Left hindlimb (tissue), 1 donor: Measurements from ENCODE around the gene DLGAP1.
A peak's percentile ranks its signal among the peaks of the same experiment; 100 is the strongest.

ENCODE experiments used
- DNase-seq: peaks from one replicate; pipeline ENCODE4 v3.0.0-alpha.2; 2018

Gene DLGAP1

GRCh38 chr18:3510024-3510423, 945.1 kb downstream of the DLGAP1 start:
- no peak for DNase-seq

GRCh38 chr18:3508576-3509549, 946.2 kb downstream of the DLGAP1 start:
- DNase-seq, result no peak

GRCh38 chr18:3504637-3505036, 950.5 kb downstream of the DLGAP1 start:
- no peak for DNase-seq

- DNase-seq, result no peak
Measured at GRCh38 chr18:3502650-3503049, 952.5 kb downstream of the DLGAP1 start.

GRCh38 chr18:3500016-3500415, 955.1 kb downstream of the DLGAP1 start:
- no peak for DNase-seq

- DNase-seq, result no peak
Measured at GRCh38 chr18:3499501-3499900, 955.6 kb downstream of the DLGAP1 start.

- peak; percentile 46 for DNase-seq
Measured at GRCh38 chr18:3498698-3499471, 956.2 kb downstream of the DLGAP1 start.

GRCh38 chr18:3495691-3496430, 959.2 kb downstream of the DLGAP1 start:
- DNase-seq, result no peak

- no peak for DNase-seq
Measured at GRCh38 chr18:3494569-3494968, 960.5 kb downstream of the DLGAP1 start.

GRCh38 chr18:3494245-3494526, 960.9 kb downstream of the DLGAP1 start:
- DNase-seq, result no peak

GRCh38 chr18:3493501-3494244, 961.4 kb downstream of the DLGAP1 start:
- no peak for DNase-seq

GRCh38 chr18:3492721-3493120, 962.4 kb downstream of the DLGAP1 start:
- no peak for DNase-seq

GRCh38 chr18:3491981-3492555, 963.0 kb downstream of the DLGAP1 start:
- DNase-seq, result no peak

GRCh38 chr18:3489462-3489861, 965.6 kb downstream of the DLGAP1 start:
- DNase-seq, result no peak

GRCh38 chr18:3486512-3486911, 968.6 kb downstream of the DLGAP1 start:
- DNase-seq, result no peak

- DNase-seq, result no peak
Measured at GRCh38 chr18:3485153-3486149, 969.7 kb downstream of the DLGAP1 start.

- no peak for DNase-seq
Measured at GRCh38 chr18:3482258-3482657, 972.8 kb downstream of the DLGAP1 start.

GRCh38 chr18:3481696-3482210, 973.4 kb downstream of the DLGAP1 start:
- peak; percentile 40 for DNase-seq

- DNase-seq, result no peak
Measured at GRCh38 chr18:3480827-3481573, 974.1 kb downstream of the DLGAP1 start.

GRCh38 chr18:3479978-3480509, 975.1 kb downstream of the DLGAP1 start:
- no peak for DNase-seq
